Activated naive CD8-positive, alpha-beta T cell treated with anti-CD3 and anti-CD28 coated beads, Interleukin-2, amount 50 U/mL, for 16 hours (primary cell): ENCODE measurements around the gene IMP3.

Experiments
- DNase-seq: peaks from one replicate; pipeline ENCODE4 v3.0.0-alpha.2; 2020; ENCODE audit warnings: low read depth, low spot score

The IMP3 gene

GRCh38 chr15:75672646-75673425 is 32.8 kb upstream of the IMP3 start:
- no peak for DNase-seq

- no peak for DNase-seq
Observed at GRCh38 chr15:75671730-75672602, 31.9 kb upstream of the IMP3 start.

- DNase-seq = no peak
Observed at GRCh38 chr15:75669879-75670212, 29.8 kb upstream of the IMP3 start.

DNA sequence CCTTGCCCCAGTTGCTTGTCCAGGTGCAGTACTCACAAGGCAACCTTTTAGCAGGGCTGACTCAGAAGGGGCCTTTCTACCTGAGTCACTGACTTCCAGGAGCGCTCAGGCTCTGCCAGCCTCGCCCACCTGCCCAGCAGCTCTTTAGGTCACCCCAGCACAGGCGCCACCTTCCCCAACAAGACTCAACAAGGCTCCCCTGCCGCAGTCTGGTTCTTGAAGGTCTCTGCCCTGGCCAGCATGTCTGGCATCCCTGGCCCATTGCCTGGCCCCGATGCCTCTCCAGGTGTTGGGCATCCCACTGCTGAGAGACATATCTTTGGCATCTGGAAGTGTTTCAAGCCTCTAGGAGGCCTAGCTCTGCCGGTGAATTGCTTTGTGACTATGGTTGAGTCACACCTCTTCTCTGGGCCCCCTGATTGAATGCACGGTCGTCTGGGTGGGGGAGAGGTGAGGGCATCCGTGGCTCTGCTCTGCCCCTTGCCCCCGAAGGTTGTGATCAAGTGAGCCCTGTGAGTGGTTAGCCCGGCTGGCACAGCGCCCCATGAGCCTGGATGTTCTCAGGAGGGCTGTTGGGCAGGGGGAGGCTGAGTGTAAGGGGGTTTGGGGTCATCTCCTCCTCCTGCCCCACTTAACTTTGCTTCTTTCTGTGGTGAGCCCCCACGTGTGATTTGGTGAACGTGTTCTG is 29.3 kb upstream of the IMP3 start:
- DNase-seq = no peak

GRCh38 chr15:75666823-75667501 is 26.9 kb upstream of the IMP3 start:
- DNase-seq = no peak

- DNase-seq = no peak
Observed at GRCh38 chr15:75663931-75664421, 24.0 kb upstream of the IMP3 start.

DNA sequence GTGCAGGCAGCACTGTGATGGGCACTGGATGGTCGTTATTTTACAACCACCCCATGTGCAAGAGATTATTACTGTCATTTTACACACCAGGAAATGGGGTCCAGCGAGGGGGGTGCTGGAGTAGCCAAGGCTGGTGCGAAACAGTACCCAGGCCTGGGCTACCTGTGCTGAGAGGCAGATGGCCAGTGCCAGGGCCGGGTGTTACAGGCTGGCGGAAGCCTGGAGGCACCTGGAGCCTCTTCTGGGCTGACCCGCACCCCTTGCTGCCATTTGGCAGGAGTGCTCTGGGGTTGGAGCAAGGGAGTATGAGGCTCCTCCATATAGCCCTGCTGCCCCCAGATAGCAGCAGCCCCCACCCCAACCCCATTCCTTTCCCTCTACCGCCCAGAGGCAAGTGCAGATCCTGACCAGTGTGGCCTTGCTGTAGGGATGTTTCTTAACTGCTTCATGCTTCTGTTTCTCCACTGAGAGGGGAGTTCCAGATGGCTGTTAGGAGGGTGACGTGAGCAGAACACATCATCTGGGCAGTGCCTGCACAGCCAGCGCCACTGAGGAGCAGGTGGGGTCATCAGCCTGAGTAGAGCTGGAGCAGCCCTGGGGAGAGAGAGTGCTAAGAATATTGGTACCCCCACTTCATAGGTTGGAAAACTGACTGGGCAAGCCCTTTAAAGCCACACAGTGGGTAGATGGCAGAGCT is 22.9 kb upstream of the IMP3 start:
- DNase-seq = no peak

- DNase-seq = no peak
Observed at GRCh38 chr15:75661756-75662140, 21.7 kb upstream of the IMP3 start.

- DNase-seq = no peak
Observed at GRCh38 chr15:75661100-75661755, 21.2 kb upstream of the IMP3 start.

- no peak for DNase-seq
Observed at GRCh38 chr15:75659928-75660645, 20.1 kb upstream of the IMP3 start.

DNA sequence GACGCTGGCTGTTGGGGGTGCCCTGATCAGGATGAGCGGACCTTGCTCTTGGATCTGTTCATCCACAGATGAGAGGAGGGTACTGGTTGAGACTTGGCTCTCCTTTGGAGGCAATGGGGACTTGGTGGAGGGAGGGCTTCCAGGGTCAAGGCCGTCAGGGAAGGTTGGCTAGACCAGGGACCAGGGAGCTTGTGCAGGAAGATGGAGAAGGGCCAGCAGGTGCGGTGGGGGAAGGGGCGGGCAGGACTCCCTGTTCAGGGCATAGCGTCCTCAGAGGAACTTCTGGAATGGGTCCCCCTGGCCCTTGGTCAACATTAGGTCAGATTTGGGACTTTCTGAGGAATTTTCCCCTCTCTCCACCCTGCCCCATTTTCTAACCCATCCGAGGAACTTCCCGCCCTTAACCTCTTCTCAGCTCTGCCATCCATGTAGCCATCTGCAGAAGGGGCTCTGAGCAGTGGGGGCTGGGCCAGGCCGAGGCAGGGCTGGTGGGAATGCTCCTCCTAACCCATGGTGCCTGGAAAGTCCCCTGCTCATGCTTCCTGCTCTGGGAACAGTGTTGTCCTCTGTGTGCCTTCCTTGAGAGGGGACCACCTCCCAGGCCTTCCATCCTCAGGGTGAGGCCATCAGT is 19.2 kb upstream of the IMP3 start:
- no peak for DNase-seq

- no peak for DNase-seq
Observed at GRCh38 chr15:75656813-75657212, 16.8 kb upstream of the IMP3 start.

- DNase-seq = no peak
Observed at GRCh38 chr15:75656331-75656730, 16.3 kb upstream of the IMP3 start.

DNA sequence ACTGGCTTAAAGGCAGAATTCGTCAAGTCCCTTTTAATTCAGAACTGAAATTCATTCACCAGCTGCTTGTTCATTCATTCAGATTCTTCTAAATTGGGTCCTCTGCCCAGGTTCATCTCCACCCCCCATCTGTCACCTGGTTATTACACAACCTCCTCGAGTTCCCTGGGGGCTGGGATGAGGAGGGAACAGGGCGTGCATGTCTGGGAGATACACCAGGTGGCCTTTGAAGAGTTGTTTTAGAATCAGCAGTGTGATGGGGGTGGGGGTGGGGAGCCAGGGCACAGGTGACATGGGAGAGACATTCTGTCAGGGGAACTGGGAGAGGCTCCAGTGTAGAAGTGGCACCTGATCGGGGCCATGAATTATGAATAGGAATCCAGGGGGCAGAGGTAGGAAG is 15.9 kb upstream of the IMP3 start:
- no peak for DNase-seq

DNA sequence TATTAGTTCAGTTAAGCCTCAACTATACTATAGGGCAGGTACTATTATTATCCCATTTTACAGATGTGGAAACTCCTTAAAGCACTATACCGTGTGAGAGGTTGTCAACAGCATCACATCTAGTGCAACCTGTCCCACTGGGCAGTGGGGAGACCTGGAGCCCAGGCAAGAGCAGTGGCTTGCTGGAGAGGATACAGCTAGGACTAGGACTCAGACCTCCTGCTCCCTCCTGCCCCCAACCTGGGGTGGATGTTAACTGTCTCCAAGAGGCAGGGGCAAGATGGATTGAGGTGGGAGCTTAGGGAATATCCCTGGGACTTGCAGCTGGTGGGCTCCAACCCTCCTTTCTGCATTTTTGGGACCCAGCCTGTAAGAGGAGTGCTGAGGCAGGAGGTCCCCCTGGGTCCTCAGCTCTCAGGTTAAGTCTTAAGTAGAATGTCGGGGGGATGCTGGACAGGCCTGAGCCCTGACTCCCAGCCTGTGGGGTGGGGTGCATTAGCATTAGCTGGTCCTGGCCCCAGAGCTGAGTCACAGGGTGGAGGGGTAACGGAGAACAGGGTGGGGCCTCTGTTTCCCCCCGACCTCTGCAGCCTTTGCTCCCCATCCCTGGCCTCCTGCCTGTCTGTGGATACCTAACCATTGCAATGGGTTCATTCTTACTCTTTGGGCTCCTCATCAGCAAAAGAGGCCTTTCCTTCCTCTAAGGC is 14.3 kb upstream of the IMP3 start:
- no peak for DNase-seq

GRCh38 chr15:75653347-75653913 is 13.4 kb upstream of the IMP3 start:
- no peak for DNase-seq

DNA sequence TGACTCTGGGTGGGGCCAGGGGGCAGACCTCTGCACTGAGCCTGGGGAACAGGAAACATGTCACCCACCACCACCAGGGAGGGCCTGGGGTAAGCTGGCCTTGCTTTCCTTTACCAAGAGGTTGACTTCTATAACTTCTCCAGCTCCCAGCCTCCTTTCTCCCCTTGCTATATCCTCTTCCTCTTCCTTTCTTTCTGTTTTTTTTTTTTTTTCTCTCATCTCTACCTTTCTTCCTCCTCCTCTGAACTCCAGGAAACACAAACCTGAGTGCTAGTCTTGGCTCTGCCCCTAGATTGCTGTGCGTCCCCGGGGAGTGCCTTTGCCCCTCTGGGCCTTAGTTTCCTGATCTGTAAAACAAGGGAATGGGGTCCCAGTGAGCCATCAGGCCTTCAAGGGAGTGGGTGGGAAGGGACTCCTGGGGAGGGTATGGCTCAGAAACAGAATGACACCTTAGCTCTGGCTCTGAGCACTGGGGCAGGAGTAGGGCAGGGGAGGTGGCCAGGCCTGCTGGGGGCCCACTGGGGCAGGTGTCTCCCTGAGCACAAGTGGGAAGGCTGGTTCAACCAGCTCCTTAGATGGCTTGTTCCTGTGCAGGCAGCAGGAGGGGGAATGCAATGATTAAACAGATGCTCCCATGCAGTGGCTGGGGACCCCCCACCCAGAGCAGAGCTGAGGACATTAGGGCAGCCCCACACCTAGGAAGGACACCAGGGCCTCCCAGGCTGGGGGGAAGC is 12.0 kb upstream of the IMP3 start:
- no peak for DNase-seq
